ENCODE measurements around the gene SLC1A4. TPM values are rescaled to one million over a fixed set of nuclear protein-coding genes. Genes with fewer than 3 reads are reported as not detected.

SLC1A4 gene
- total RNA-seq, 1 experiment from 2014 or later, result 12.9 TPM

DNA sequence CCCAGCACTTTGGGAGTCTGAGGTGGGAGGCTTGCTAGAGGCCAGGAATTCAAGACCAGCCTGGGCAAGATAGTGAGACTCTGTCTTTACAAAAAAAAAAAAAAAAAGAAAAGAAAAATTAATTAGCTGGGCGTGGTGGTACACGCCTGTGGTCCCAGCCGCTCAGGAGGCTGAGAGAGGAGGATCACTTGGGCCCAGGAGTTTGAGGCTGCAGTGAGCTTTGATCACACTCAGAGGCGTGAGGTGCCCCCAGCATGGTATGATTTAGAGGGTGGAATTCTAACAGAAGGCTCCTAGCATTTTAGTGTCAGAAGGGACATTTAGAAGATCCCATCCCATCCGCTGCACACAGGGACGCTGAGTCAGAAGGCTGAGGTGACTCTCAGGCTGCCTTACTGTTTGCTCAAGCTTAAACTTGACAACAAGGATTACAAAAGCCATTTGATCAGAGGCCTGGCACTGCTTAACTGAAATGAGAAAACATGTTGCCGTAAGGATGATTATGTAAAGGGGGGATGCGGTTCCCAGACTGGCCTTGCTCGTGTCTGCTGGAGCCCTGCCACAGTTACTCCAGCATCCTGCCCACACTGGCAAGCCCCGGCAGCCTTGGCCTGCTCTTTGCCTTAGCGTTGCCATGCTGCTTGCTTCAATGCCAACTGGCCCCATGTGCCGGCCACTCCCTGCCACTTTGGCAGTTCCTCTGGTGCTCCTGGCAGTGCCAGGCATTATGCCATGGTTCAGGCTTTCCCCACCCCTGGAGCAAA lies 45.6 kb upstream of the SLC1A4 start:
- no TSS peak for BruUV-seq (replicated peaks)
- in situ Hi-C loops (cut with HindIII; ENCODE audit: low pct_unique_long_range_greater_than_20kb, low sequenced_read_pairs), result no loop called here
- H3K27me3 ChIP-seq (ENCODE audit: control insufficient read depth, insufficient read depth, low read length), result no peaks in the 10 kb centered on the region; the same call in 1 of the 2 replicates
- ChIA-PET POLR2A (no interaction called here), CTCF (interaction anchor here (0.7 kb wide), 1 partner anchor 29 kb away, joined by 3 read pairs; no protein-coding TSS in a partner anchor)
- DNase-seq (ENCODE audit: low read depth, low spot score), result peak; percentile 4
- intact Hi-C loops (cut with micrococcal nuclease; ENCODE audit: unreplicated experiment), result no loop called here
- no peak for ATAC-seq
- H3K27ac ChIP-seq (ENCODE audit: low read length), result no peak overlapping the region
- H3K4me3 ChIP-seq (ENCODE audit: low read depth in 2 of 2, low read length in 2 of 2), result no peak overlapping the region
- no peak for TF ChIP-seq TCF7L2 (IDR thresholded peaks at IDR 0.05; ENCODE audit: low read depth, low read length)
- TF ChIP-seq SIN3A (IDR thresholded peaks at IDR 0.05; ENCODE audit: borderline replicate concordance, insufficient read depth, low read depth, low read length), result no peak
- TF ChIP-seq POLR2AphosphoS5 (IDR thresholded peaks at IDR 0.05; ENCODE audit: low read depth, low read length), result no peak
- TF ChIP-seq, protein P1, sequence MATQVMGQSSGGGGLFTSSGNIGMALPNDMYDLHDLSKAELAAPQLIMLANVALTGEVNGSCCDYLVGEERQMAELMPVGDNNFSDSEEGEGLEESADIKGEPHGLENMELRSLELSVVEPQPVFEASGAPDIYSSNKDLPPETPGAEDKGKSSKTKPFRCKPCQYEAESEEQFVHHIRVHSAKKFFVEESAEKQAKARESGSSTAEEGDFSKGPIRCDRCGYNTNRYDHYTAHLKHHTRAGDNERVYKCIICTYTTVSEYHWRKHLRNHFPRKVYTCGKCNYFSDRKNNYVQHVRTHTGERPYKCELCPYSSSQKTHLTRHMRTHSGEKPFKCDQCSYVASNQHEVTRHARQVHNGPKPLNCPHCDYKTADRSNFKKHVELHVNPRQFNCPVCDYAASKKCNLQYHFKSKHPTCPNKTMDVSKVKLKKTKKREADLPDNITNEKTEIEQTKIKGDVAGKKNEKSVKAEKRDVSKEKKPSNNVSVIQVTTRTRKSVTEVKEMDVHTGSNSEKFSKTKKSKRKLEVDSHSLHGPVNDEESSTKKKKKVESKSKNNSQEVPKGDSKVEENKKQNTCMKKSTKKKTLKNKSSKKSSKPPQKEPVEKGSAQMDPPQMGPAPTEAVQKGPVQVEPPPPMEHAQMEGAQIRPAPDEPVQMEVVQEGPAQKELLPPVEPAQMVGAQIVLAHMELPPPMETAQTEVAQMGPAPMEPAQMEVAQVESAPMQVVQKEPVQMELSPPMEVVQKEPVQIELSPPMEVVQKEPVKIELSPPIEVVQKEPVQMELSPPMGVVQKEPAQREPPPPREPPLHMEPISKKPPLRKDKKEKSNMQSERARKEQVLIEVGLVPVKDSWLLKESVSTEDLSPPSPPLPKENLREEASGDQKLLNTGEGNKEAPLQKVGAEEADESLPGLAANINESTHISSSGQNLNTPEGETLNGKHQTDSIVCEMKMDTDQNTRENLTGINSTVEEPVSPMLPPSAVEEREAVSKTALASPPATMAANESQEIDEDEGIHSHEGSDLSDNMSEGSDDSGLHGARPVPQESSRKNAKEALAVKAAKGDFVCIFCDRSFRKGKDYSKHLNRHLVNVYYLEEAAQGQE (IDR thresholded peaks at IDR 0.05; ENCODE audit: insufficient read depth in 1 of 2, low read depth in 2 of 2, low read length in 1 of 2), result no peak
- TF ChIP-seq, protein P2, sequence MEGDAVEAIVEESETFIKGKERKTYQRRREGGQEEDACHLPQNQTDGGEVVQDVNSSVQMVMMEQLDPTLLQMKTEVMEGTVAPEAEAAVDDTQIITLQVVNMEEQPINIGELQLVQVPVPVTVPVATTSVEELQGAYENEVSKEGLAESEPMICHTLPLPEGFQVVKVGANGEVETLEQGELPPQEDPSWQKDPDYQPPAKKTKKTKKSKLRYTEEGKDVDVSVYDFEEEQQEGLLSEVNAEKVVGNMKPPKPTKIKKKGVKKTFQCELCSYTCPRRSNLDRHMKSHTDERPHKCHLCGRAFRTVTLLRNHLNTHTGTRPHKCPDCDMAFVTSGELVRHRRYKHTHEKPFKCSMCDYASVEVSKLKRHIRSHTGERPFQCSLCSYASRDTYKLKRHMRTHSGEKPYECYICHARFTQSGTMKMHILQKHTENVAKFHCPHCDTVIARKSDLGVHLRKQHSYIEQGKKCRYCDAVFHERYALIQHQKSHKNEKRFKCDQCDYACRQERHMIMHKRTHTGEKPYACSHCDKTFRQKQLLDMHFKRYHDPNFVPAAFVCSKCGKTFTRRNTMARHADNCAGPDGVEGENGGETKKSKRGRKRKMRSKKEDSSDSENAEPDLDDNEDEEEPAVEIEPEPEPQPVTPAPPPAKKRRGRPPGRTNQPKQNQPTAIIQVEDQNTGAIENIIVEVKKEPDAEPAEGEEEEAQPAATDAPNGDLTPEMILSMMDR (IDR thresholded peaks at IDR 0.05), result no peak
- no peaks in the 10 kb centered on the region for H3K9me3 ChIP-seq (ENCODE audit: control insufficient read depth, insufficient read depth, low read depth, low read length)
- no peaks in the 10 kb centered on the region for H3K36me3 ChIP-seq (ENCODE audit: control insufficient read depth, insufficient read depth, low read length)
- no peaks in the 10 kb centered on the region for H3K4me1 ChIP-seq (ENCODE audit: control insufficient read depth, insufficient read depth, low read length)

DNA sequence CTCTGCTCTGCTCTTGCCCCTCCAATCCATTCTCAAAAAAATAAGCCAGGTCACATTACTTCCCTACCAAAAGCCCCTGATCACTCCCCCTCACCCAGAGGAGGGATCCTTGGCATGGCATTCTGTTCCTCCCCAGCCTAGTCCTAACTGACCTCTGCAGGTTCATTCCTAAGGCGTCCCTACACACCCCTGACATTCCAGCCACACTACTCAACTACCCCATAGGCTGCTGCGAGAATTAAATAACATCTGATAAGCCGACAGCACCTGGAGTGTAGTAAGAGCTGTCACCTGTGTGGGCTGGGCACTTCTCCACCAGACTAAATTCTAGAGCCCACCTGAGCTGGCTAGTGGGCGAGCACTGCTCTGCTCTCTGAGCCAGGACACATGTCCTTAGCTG lies 44.7 kb upstream of the SLC1A4 start:
- no peak for TF ChIP-seq TCF7L2 (IDR thresholded peaks at IDR 0.05; ENCODE audit: low read depth, low read length)
- TF ChIP-seq, protein P1 (IDR thresholded peaks at IDR 0.05; ENCODE audit: insufficient read depth in 1 of 2, low read depth in 2 of 2, low read length in 1 of 2), result no peak
- no peak for TF ChIP-seq POLR2AphosphoS5 (IDR thresholded peaks at IDR 0.05; ENCODE audit: low read depth, low read length)
- TF ChIP-seq, protein P2 (IDR thresholded peaks at IDR 0.05), result no peak
- no peak for TF ChIP-seq SIN3A (IDR thresholded peaks at IDR 0.05; ENCODE audit: borderline replicate concordance, insufficient read depth, low read depth, low read length)
- Histone ChIP-seq H3K27ac (ENCODE audit: low read length) (no peak overlapping the region), H3K36me3 (ENCODE audit: control insufficient read depth, insufficient read depth, low read length) (no peaks in the 10 kb centered on the region), H3K4me1 (ENCODE audit: control insufficient read depth, insufficient read depth, low read length) (no peaks in the 10 kb centered on the region), H3K4me3 (ENCODE audit: low read depth in 2 of 2, low read length in 2 of 2) (no peak overlapping the region), H3K27me3 (ENCODE audit: control insufficient read depth, insufficient read depth, low read length) (no peaks in the 10 kb centered on the region; the same call in 1 of the 2 replicates), H3K9me3 (ENCODE audit: control insufficient read depth, insufficient read depth, low read depth, low read length) (no peaks in the 10 kb centered on the region)
- ChIA-PET CTCF (interaction anchor here (1.6 kb wide), 1 partner anchor 199 kb away, joined by 4 read pairs; no protein-coding TSS in a partner anchor), POLR2A (no interaction called here)
- ATAC-seq (no peak), DNase-seq (ENCODE audit: low read depth, low spot score) (no peak)
- BruUV-seq (replicated peaks), result no TSS peak
- in situ Hi-C loops (cut with HindIII; ENCODE audit: low pct_unique_long_range_greater_than_20kb, low sequenced_read_pairs), result no loop called here
- intact Hi-C loops (cut with micrococcal nuclease; ENCODE audit: unreplicated experiment), result no loop called here

All from Panc1 (cell line).